Activated CD8-positive, alpha-beta T cell treated with anti-CD3 and anti-CD28 coated beads for 36 hours (primary cell): ENCODE data around the gene POU1F1. TPM values are rescaled to one million over a fixed set of nuclear protein-coding genes. Genes with fewer than 3 reads are reported as not detected.

Experiments used
- ATAC-seq: fragments of 200-7000 bp; cut with Tn5 transposase; one replicate; pipeline ENCODE4 v1.10.0; 2021; ENCODE audit warnings: mild to moderate bottlenecking, moderate library complexity
- CTCF ChIA-PET: fragments of 350-600 bp; sonication (Branson Sonifier 250); formaldehyde crosslinking; loops from one replicate; lab custom pipeline; 2021; ENCODE audit warnings: antibody characterized with exemption; lab: Charles Lee
- POLR2A ChIA-PET: fragments of 350-600 bp; sonication (Branson Sonifier 250); formaldehyde crosslinking; loops from one replicate; lab custom pipeline; 2021; ENCODE audit warnings: antibody characterized with exemption; lab: Charles Lee
- DNase-seq: peaks from one replicate; pipeline ENCODE4 v3.0.0-alpha.2; 2020
- H3K27ac Mint-ChIP-seq: one replicate; pipeline ENCODE4 v1.8.0; 2021; ENCODE audit warnings: mild to moderate bottlenecking, mixed read lengths
- H3K27me3 Mint-ChIP-seq: one replicate; pipeline ENCODE4 v1.8.0; 2021; ENCODE audit warnings: mixed read lengths
- H3K36me3 Mint-ChIP-seq: one replicate; pipeline ENCODE4 v1.8.0; 2021; ENCODE audit warnings: low read depth, mixed read lengths
- H3K4me1 Mint-ChIP-seq: one replicate; pipeline ENCODE4 v1.8.0; 2021; ENCODE audit warnings: low read depth, mixed read lengths
- H3K4me3 Mint-ChIP-seq: one replicate; pipeline ENCODE4 v1.8.0; 2021; ENCODE audit warnings: mild to moderate bottlenecking, moderate library complexity, mixed read lengths
- H3K9me3 Mint-ChIP-seq: one replicate; pipeline ENCODE4 v1.8.0; 2021; ENCODE audit warnings: mixed read lengths
- intact Hi-C: fragments of 100-400 bp; cut with micrococcal nuclease; formaldehyde crosslinking; loops from one replicate; pipeline ENCODE4 v1.10.0; 2022
- total RNA-seq, 2 experiments: library from RNA; stranded (reverse); gene quantifications; one replicate each; pipeline ENCODE4 v1.2.3, GENCODE V29; 2021
- TF ChIP-seq, protein P1 (sequence below): fragments of 200-600 bp; IDR thresholded peaks from one replicate; pipeline ENCODE4 v1.8.0; 2022; ENCODE audit warnings: antibody characterized with exemption, mild to moderate bottlenecking

POU1F1 gene
- total RNA-seq, 2 experiments from 2014 or later = not detected

DNA sequence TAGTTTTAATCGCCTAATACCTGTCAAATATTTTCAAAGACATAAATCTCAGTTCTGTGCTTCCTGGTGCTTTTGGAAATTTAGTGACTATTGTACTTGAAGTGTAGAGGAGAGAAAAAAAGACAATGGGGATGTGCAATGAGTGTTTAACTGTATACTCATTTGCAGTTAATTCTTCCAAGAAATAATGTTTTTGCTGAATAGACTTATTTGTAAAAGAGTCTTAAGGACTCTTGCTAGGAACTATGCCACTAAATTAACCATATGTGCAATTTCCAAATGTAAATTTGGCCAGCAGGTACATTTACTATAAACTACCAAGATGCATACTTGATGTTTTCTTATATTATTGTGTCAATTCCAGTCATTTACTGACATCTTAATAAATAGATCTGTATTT, 47.3 kb downstream of the POU1F1 start:
- Mint-ChIP-seq H3K27ac (no peak overlapping the region), H3K4me1 (peaks cover 41% of the 10 kb centered on the region), H3K9me3 (no peaks in the 10 kb centered on the region), H3K27me3 (peaks cover 3% of the 10 kb centered on the region), H3K36me3 (peaks cover 1% of the 10 kb centered on the region), H3K4me3 (peak overlapping the region; percentile 36)
- CTCF ChIA-PET = no interaction called here
- TF ChIP-seq, protein P1, sequence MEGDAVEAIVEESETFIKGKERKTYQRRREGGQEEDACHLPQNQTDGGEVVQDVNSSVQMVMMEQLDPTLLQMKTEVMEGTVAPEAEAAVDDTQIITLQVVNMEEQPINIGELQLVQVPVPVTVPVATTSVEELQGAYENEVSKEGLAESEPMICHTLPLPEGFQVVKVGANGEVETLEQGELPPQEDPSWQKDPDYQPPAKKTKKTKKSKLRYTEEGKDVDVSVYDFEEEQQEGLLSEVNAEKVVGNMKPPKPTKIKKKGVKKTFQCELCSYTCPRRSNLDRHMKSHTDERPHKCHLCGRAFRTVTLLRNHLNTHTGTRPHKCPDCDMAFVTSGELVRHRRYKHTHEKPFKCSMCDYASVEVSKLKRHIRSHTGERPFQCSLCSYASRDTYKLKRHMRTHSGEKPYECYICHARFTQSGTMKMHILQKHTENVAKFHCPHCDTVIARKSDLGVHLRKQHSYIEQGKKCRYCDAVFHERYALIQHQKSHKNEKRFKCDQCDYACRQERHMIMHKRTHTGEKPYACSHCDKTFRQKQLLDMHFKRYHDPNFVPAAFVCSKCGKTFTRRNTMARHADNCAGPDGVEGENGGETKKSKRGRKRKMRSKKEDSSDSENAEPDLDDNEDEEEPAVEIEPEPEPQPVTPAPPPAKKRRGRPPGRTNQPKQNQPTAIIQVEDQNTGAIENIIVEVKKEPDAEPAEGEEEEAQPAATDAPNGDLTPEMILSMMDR = no peak
- POLR2A ChIA-PET = no interaction called here
- ATAC-seq = no peak
- intact Hi-C loops = no loop called here
- DNase-seq = no peak

DNA sequence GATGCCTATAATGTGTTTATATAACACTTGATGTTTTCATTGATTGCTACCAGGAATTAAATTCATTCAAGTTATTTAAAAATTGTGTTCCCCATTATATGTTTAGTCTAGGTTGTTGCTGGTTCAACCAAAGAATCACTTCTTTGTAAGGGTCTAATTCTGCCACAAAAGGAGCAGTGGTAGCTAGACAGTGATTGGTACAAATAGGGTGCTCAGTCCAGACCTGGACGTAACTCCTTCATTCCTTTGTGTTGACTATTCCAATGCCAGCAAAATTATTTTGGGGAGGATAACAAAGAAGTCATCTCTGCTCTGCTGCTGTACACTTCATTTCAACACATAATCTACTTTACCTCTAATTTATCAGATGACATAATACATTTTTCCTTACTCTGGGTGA, 48.1 kb downstream of the POU1F1 start:
- H3K27ac Mint-ChIP-seq = no peak overlapping the region
- H3K36me3 Mint-ChIP-seq = peaks cover 1% of the 10 kb centered on the region
- H3K27me3 Mint-ChIP-seq = peaks cover 3% of the 10 kb centered on the region
- CTCF ChIA-PET = interaction anchor here (1.3 kb wide), 1 partner anchor 32 kb away, joined by 3 read pairs; no protein-coding TSS in a partner anchor
- POLR2A ChIA-PET = interaction anchor here (0.6 to 1.7 kb wide), 2 partner anchors 19 to 831 kb away, joined by 3 to 4 read pairs; partner anchors contain the start of genes CGGBP1 and ZNF654
- H3K9me3 Mint-ChIP-seq = no peaks in the 10 kb centered on the region
- DNase-seq (no peak), ATAC-seq (no peak)
- intact Hi-C loops = no loop called here
- peaks cover 40% of the 10 kb centered on the region for H3K4me1 Mint-ChIP-seq
- TF ChIP-seq, protein P1 = no peak
- H3K4me3 Mint-ChIP-seq = peak overlapping the region; percentile 95

DNA sequence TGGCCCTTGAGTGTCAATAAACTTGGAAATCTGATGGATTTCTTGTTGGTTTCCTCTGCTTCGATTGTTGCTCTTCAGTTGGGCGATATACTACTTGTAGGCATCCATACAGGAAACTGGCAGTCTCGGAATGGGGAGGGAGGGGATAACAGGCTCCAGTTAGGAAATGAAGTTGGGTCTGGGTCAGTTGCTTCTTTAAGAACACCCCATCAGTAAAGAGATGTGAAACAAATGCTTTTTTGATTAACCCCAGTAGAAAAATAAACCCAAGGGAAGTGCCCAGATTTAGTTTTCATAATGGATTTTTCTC, 48.6 kb downstream of the POU1F1 start:
- Mint-ChIP-seq H3K36me3 (peaks cover 1% of the 10 kb centered on the region), H3K27ac (peak overlapping the region; percentile 95), H3K4me3 (peak overlapping the region; percentile 95), H3K27me3 (peaks cover 5% of the 10 kb centered on the region), H3K4me1 (peaks cover 40% of the 10 kb centered on the region), H3K9me3 (peaks cover 2% of the 10 kb centered on the region)
- ChIA-PET CTCF (interaction anchor here (1.3 kb wide), 1 partner anchor 33 kb away, joined by 3 read pairs; no protein-coding TSS in a partner anchor), POLR2A (interaction anchor here (0.6 to 1.7 kb wide), 2 partner anchors 19 to 831 kb away, joined by 3 to 4 read pairs; partner anchors contain the start of genes CGGBP1 and ZNF654)
- no peak for DNase-seq
- no peak for ATAC-seq
- TF ChIP-seq, protein P1 = no peak
- intact Hi-C loops = no loop called here

DNA sequence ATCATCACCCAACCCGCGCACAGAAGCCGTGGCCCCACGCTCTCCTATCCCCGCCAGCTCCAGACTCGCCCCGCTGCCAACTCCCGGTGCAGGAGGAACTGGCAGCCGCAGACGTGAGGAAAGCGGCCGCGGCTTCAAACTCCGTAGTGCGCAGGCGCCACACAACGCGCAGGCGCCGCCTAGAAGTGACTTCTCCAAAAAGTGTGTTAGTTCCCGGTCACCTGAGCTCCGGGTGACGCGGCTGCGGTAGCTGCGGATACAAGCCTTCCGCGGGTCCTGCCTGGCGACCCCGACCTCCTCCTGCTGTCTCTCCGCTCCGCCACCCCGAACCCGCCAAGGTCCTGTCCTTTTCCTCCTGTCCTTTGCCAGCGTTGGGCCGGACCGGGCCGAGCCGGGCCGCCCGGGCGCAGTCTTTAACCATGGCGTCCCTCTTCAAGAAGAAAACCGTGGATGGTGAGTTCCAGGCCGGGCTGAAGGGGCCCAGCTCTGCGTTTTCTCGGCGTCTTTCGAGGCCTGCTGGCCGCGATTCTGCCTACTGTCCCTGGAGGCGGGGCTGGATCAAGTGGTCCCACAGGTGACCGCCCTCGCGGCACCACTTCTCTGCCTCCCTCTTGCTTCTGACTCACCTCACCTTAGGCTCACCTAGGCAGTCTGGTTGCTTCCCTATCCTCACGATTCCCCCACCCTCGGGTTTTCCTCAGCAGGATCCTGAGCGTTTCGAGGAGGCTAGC, 49.1 kb downstream of the POU1F1 start, which contains the start of gene CHMP2B:
CHMP2B (plus strand) TSS at position 206 of the 731 bp plus-strand sequence; CDS start at position 420, 214 bp downstream.
- H3K9me3 Mint-ChIP-seq = peaks cover 2% of the 10 kb centered on the region
- ChIA-PET POLR2A (interaction anchor here (0.6 to 1.7 kb wide), 2 partner anchors 20 to 832 kb away, joined by 3 to 4 read pairs; partner anchors contain the start of genes CGGBP1 and ZNF654), CTCF (interaction anchor here (1.3 kb wide), 1 partner anchor 33 kb away, joined by 3 read pairs; no protein-coding TSS in a partner anchor)
- intact Hi-C loops = no loop called here
- DNase-seq (peak; percentile 91), ATAC-seq (peak; percentile 94)
- TF ChIP-seq, protein P1 = no peak
- H3K27ac Mint-ChIP-seq = peak within 1 kb of the TSS; percentile 95
- H3K27me3 Mint-ChIP-seq = peaks cover 6% of the 10 kb centered on the region
- peaks cover 37% of the 10 kb centered on the region for H3K4me1 Mint-ChIP-seq
- H3K36me3 Mint-ChIP-seq = no peaks in the 10 kb centered on the region
- H3K4me3 Mint-ChIP-seq = peak within 1 kb of the TSS; percentile 95

DNA sequence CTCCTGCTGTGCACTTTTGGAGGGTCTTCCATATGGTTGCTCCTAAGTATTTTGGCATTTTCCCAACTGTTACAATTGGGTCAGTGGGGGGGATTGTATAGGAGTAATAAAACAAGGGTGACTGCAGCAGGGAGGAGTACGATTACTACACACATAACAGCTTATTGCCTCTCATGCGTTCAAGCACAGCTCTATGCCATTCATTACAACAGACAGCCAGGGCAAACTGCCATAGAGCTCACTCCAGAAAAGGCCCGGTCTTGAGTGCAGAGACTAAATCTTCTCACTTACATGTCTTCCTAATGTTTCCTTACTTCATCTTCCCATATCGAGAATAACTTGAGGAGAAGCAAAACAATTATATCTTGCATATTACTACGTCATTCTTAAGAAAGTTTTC, 50.7 kb downstream of the POU1F1 start:
- peaks cover 2% of the 10 kb centered on the region for H3K9me3 Mint-ChIP-seq
- POLR2A ChIA-PET = no interaction called here
- H3K4me3 Mint-ChIP-seq = peak overlapping the region; percentile 49
- TF ChIP-seq, protein P1 = no peak
- peaks cover 8% of the 10 kb centered on the region for H3K27me3 Mint-ChIP-seq
- intact Hi-C loops = no loop called here
- peaks cover 26% of the 10 kb centered on the region for H3K4me1 Mint-ChIP-seq
- DNase-seq = no peak
- no peak for ATAC-seq
- CTCF ChIA-PET = interaction anchor here (0.7 to 1.5 kb wide), 2 partner anchors 34 to 221 kb away, joined by 3 to 5 read pairs; no protein-coding TSS in a partner anchor
- no peak overlapping the region for H3K27ac Mint-ChIP-seq
- no peaks in the 10 kb centered on the region for H3K36me3 Mint-ChIP-seq
